NCI-H526 treated with DMSO at 0.1 percent for 48 hours (cell line): ENCODE measurements around the gene KIF26A.

ENCODE experiments used
- DNase-seq: peaks from one replicate; lab custom pipeline; 2025; lab: John Stamatoyannopoulos, UW

The KIF26A gene

DNA sequence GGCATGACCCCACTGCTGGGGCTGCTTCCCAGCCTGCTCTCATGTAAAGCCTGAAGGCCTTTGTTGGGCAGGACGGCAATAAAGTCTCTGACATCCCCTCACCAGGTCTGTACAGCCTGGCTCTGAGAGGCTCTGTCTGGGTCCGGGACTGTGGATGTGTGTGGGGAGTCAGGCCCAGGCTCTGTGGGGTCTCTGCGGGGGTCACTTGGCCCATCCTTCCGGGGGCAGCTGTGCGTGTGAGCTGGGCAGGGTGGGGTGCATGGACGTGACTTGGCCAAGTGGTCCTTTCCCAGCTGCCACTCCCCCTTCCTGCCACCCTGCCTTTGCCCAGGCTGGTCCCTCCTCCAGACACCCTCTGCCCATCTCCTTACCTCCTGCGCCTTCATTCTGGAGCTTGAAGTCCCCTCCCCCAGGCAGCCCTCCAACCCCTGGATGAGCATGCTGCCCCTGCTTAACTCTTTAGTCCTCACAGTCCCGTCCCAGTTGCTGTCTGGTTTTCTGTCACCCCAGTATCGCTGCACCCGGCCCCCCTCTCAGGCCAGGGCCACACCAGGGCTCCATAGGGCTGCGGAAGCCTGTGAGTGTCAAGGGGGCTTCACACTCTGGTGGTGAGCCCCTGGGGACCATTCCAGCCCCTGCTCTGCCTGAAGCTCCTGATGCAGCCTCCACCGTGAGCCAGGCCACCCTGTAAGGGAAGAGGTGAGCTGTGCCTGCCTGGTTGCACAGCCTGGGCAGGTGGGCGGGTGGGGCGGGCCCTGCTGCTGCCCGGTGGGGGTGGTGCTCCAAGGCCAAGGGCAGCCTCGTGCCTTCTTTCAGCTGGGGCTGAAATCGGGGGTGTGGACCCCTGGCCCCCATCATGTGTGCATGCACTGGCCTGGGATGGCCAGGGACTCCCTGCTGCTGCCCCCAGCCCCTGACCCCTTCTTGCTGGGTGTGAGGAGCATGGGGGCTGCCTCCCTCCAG, 25.5 kb upstream of the KIF26A start:
- no peak for DNase-seq

- DNase-seq, result no peak
Measured at GRCh38 chr14:104113631-104114420, 24.6 kb upstream of the KIF26A start.

DNA sequence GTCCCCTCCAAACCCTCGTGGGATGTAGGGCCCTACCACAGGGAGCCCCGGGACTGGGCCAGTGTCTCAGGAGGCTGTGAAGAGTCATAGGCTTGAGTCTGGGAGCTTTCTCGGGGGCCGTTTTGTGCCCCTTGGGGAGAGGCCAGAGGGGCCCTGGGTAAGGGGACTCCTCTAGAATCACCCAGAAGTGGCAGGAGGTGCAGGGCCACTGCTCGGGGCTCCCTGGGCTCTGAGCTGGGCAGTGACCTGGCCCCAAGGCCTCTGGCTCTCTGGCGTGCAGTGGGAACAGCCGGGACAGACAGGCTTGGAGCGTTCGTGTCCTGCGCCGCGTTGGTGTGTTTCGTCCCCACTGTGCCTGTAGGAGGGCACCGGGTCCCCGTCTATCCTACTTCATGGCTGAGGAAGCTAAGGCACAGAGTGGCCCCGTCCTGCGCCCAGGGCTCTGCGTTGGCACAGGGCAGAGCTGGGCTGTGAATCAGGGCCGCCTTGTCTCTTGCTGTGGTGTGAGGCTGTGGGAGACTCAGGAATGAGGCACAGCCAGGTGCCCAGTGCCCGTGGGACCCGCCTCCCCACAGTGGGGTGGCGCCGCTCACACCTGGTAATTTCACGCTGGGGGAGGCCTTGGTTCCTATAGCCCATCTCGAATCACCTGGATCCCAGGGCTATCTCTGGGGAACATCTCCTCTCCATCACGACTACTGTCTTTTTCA, 23.8 kb upstream of the KIF26A start:
- DNase-seq, result no peak

GRCh38 chr14:104115131-104115600, 23.2 kb upstream of the KIF26A start:
- DNase-seq, result no peak

- DNase-seq, result no peak
Measured at GRCh38 chr14:104115691-104116287, 22.6 kb upstream of the KIF26A start.

GRCh38 chr14:104116288-104116755, 22.1 kb upstream of the KIF26A start:
- no peak for DNase-seq

DNA sequence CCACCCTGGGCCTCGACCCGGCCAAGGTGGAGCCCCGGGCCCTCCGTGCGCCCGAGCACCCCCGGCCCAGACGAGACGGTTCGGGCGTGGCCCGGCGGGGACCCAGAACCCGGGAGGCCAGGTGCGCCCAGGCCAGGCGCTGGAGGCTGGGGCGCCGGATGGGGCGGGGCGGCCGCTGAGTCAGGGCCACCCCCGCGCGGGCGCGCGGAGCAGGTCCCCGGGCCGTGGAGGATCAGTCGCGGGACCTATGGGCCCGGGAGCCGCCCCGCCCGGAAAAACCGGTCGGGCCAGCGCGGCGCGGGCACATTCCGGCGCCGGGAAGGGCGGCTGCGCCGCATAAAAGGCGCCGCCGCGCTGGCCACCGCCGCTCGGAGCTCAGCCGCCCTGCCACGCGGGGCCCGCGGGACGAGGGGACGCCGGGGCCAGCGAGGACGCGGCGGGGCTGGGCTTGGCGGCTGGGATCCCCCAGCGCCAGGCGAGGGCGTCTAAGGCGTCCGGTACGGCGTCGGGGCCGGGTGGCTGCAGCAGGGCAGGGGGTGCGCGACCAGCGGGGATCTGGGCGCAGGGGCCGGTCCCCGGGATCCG, 21.5 kb upstream of the KIF26A start:
- DNase-seq, result no peak

DNA sequence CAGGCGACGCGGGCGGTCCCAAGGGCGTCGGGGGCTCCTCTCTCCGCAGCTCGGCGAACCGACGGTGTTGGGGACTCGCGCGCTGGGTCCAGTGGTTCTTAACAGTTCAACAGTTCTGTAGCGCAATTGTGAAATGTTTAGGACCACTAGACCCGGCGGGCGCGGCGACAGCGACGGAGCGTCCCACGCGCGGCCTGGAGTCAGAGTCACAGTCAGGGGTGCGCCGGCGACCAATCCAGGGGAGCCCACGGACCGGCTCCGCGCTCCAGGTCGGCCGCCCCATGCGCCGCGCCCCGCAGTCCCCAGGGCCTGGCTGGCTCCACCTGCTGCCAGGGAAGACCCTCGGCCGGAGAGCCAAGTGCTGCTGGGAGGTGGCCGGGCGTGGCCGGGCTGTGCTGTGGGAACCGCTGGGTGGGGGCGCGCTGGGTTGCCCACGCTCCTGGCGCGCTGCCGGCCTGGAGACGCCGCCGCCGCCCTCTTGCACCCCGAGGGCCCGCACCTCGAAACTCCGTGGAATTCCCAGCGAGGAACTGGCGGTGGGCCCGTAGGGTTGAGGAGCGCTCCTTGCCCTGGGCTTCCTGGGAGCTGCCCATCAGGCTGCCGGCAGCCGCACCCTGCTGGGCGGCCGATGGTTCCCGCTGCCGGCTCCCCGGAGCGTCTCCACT, 20.9 kb upstream of the KIF26A start:
- DNase-seq, result no peak

DNA sequence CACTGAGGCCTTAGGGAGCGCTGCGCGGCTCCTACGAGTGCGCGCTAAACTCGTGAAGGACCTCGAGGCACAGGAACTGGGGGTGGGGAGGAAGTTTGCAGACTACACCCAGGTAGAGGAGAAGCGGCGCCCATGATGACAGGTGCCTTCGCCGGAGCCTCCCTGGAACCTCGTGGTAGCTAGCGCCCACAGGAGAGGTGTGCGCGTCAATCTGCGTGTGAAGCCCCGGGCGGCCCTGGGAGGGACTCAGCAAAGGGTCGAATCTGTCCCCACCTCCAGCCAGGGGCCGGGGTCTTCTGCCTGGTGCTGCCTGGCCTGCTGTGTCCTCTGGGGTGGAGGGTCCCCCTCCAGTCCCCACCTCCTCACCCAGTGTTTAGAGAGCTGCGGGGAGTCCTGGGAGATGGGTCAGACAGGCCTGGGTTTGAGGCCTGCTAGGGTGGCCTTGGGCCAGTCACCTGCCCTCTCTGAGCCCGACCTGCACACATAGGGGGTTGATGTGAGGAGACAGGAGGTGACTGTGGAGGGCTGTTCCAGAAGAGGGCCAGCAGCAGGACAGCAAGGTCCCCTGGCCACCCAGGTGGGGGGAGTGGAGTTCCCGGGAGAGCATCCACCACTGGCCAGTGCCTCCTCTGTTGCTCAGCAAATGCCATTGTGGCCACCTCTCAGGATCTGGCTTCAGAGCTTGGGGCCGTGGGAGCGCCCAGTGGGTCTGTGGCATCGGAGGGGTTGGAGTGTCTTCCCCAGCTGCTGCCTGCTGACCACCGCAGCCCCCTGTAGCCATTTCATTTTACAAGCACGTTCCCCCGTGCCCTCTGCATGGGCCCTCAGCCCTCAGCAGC, 20.2 kb upstream of the KIF26A start:
- DNase-seq, result no peak

DNA sequence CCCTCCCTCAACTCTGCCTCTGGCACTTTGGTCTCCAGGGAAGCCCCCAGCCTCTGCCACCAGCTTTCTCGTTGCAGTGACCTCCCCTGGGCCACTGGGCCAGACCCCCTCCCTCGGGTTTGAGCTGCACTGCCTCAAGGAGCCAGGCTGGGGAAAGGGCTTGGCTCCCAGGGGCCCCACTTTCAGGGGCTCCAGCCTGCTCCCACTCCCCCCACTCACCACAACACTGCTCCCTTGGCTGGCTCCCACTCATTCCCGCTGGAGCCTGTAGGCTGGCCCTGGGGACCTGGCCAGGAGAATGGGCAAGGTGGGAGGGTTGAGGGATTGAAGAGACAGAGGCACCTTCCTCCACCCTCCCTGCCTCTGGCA, 19.3 kb upstream of the KIF26A start:
- DNase-seq, result no peak

DNA sequence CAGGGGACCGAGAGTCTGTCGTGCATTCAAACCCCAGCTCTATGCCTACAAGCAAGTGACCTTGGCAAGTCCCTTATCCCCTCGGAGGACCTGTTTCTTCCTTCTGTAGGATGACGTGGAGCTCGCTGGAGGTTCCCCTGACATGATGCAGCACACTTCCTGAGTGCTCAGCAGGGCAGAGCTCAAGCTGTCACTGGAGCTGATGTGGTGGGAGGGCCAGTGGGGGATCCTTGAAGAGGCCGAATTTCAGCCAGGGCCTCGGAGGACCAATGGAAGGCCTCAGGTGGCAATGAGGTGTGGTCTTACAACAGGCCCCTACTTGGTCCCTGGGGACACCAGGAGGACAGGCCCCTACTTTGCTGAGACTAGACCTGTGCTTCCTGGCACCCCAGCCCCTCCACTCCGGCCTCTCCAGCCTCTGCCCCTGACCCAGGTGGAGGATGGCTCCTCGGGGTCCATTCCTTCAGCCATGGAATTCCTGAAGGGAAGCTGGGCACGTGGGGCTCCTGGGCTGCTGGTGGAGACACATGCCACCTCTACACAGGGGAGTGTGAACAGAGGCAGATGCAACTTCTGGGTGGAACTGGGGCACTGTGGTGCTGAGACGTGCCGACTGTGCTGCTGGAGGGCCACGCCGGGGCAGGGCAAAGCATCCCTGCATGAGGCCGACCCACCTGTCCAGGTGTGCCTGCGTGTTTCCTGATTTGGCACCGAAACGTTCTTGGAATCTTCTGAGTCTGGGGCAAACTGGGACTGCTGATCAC, 18.7 kb upstream of the KIF26A start:
- no peak for DNase-seq

DNA sequence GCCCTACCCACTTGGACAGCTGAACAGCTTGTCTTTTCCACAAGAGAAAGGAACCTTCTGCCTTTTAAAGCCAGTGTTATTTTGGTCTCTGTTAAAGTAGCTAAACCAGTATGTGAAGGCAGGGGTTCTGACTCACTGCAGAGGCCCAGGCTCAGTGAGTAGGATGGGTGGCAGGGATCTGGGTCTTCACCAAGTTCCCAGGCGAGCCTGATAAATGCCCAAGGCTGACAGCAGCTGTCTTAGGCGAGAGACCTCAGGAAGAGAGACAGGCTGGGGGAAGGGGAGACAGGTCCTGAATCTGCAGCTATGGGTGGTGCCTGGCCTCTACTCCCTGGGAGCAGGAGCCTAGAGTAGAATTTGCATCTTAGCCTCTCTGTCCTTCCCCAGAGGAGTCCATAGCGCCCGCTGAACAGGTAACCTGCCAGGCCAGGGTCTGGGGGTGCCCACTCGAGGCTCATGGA, 18.1 kb upstream of the KIF26A start:
- no peak for DNase-seq

- DNase-seq, result no peak
Measured at GRCh38 chr14:104121142-104121541, 17.2 kb upstream of the KIF26A start.

GRCh38 chr14:104123879-104124278, 14.5 kb upstream of the KIF26A start:
- no peak for DNase-seq

GRCh38 chr14:104125011-104125410, 13.4 kb upstream of the KIF26A start:
- DNase-seq, result no peak

DNA sequence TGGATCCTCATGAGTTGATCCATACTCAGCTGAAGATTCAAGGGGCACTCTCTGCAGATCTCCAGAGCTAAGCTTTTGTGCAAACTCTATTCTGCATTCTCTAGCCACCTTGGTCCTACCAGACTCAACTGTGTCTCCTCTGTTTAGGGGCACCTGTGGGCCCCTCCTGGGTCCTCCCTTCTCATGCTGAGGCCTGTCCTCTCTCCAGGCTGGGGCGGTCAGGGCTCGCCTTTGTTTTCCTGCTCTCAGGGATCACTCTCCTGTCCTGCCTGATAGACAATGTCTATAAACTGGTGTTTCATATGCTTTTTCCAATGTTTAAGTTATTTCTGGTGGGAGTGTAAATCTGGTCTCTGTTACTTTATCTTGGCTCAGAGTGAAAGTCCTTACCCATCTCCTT, 11.6 kb upstream of the KIF26A start:
- no peak for DNase-seq

DNA sequence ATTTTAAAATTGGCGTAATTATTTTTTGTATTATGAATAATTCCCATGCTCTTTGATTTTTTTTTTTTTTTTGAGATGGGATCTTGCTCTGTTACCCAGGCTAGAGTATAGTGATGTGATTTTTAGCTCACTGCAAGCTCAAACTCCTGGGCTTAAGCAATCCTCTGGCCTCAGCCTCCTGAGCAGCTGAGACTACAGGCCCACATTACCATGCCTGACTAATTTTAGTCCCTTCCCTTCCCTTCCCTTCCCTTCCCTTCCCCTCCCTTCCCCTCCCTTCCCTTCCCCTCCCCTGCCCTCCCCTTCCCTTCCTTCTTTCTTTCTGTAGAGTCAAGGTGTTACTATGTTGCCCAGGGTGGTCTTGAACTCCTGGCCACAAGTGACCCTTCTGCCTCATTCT, 9.4 kb upstream of the KIF26A start:
- DNase-seq, result no peak

DNA sequence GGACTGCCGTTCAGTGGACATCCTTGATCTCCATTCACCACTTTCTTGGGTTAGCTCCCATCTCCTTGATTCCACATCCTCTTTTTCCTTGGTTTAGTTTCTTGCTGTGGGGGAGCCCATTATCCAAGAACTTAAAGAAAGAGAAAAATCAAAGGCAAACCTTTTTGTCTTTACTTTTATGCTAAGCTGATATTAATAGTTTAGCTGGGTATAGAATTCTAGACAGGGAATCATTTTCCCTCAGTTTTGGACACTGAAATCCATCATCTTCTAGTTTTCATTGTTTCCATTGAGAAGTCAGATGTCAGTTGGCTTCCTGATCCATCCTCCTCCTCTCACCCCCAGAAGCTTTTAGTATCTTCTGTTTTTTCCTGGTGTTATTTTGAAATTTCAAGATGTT, 8.8 kb upstream of the KIF26A start:
- DNase-seq, result no peak
